Panc1 (cell line): Measurements from ENCODE around the gene SOCS2. TPM values are rescaled to one million over a fixed set of nuclear protein-coding genes. Genes with fewer than 3 reads are reported as not detected.

ENCODE experiments used
- ATAC-seq: fragments of 200-7000 bp; cut with Tn5 transposase; 2 replicates; pipeline ENCODE4 v1.9.1; 2020; ENCODE audit warnings: mild to moderate bottlenecking, moderate library complexity
- BruUV-seq: library from RNA; stranded (reverse); fragments of 400-500 nt; replicated peaks from 2 replicates; lab custom pipeline; 2021; lab: Mats Ljungman, UMichigan
- CTCF ChIA-PET: fragments of 300-600 bp; sonication (Branson Sonifier 250); formaldehyde crosslinking; loops from one replicate; lab custom pipeline; 2022; ENCODE audit warnings: antibody characterized with exemption; lab: Charles Lee
- POLR2A ChIA-PET: fragments of 300-600 bp; sonication (Branson Sonifier 250); formaldehyde crosslinking; loops from one replicate; lab custom pipeline; 2022; ENCODE audit warnings: antibody characterized with exemption; lab: Charles Lee
- DNase-seq: peaks from one replicate; pipeline ENCODE4 v3.0.0-alpha.2; 2010; ENCODE audit warnings: low read depth, low spot score
- H3K27ac ChIP-seq: 2 replicates; pipeline ENCODE4 v1.5.1; 2011; ENCODE audit warnings: mild to moderate bottlenecking, low read length, inconsistent platforms
- H3K27me3 ChIP-seq: fragments of 200-500 bp; sonication (Bioruptor generic); 2 replicates; pipeline ENCODE4 v1.6.0; 2014; ENCODE audit warnings: low read length, inconsistent platforms; ENCODE audit not compliant: control insufficient read depth, insufficient read depth
- H3K36me3 ChIP-seq: fragments of 200-500 bp; sonication (Bioruptor generic); 2 replicates; pipeline ENCODE4 v1.5.1; 2014; ENCODE audit warnings: inconsistent platforms, mild to moderate bottlenecking, low read length, moderate library complexity; ENCODE audit not compliant: control insufficient read depth, insufficient read depth
- H3K4me1 ChIP-seq: 2 replicates; pipeline ENCODE4 v1.5.1; 2011; ENCODE audit warnings: inconsistent platforms, mild to moderate bottlenecking, low read length, moderate library complexity; ENCODE audit not compliant: control insufficient read depth, insufficient read depth
- H3K4me3 ChIP-seq, 2 experiments: 2 replicates each; pipeline ENCODE4 v1.5.1; 2011 to 2012; ENCODE audit warnings: low read depth in 2 of 2, low read length in 2 of 2, mild to moderate bottlenecking in 2 of 2, inconsistent platforms in 1 of 2, moderate library complexity in 1 of 2
- H3K9me3 ChIP-seq: fragments of 200-500 bp; sonication (Bioruptor generic); 2 replicates; pipeline ENCODE4 v1.5.1; 2014; ENCODE audit warnings: low read depth, mild to moderate bottlenecking, inconsistent platforms, low read length, moderate library complexity; ENCODE audit not compliant: control insufficient read depth, insufficient read depth
- CTCF ChIP-seq: fragments of 450-650 bp; IDR thresholded peaks from 2 replicates; pipeline ENCODE4 v1.5.1; 2017; ENCODE audit warnings: mild to moderate bottlenecking
- POLR2AphosphoS5 ChIP-seq: IDR thresholded peaks from 2 replicates; pipeline ENCODE4 v1.6.1; 2012; ENCODE audit warnings: mild to moderate bottlenecking, low read depth, low read length, moderate library complexity
- REST ChIP-seq, 2 experiments: IDR thresholded peaks; 2 replicates each; pipeline ENCODE4 v1.6.1; 2011 to 2012; ENCODE audit warnings: low read depth in 2 of 2, control low read depth in 1 of 2, low read length in 1 of 2, mild to moderate bottlenecking in 1 of 2, moderate library complexity in 1 of 2; ENCODE audit not compliant: insufficient read depth in 1 of 2
- SIN3A ChIP-seq: IDR thresholded peaks from 2 replicates; pipeline ENCODE4 v1.6.1; 2012; ENCODE audit warnings: low read depth, mild to moderate bottlenecking, low read length, moderate library complexity, borderline replicate concordance; ENCODE audit not compliant: insufficient read depth
- TCF7L2 ChIP-seq: IDR thresholded peaks from 2 replicates; pipeline ENCODE4 v1.6.1; 2011; ENCODE audit warnings: mild to moderate bottlenecking, low read depth, low read length, inconsistent platforms
- in situ Hi-C: cut with HindIII; loops from 2 replicates; pipeline ENCODE4 v1.10.0; 2016; ENCODE audit warnings: low sequenced_read_pairs, low pct_unique_long_range_greater_than_20kb
- intact Hi-C: fragments of 100-400 bp; cut with micrococcal nuclease; formaldehyde crosslinking; loops from one replicate; pipeline ENCODE4 v1.10.0; 2022; ENCODE audit not compliant: unreplicated experiment
- total RNA-seq: library from RNA; stranded (reverse); gene quantifications from one replicate; pipeline ENCODE4 v1.2.1, GENCODE V29; 2021; ENCODE audit not compliant: unreplicated experiment

The SOCS2 gene
- total RNA-seq, 1 experiment from 2014 or later = 33.8 TPM

- no peaks in the 10 kb centered on the region for H3K36me3 ChIP-seq
- BruUV-seq = no TSS peak
- ATAC-seq (peak; percentile 94), DNase-seq (no peak)
- ChIA-PET CTCF (interaction anchor here (0.7 kb wide), 2 partner anchors 21 to 22 kb away, joined by 6 to 10 read pairs; no protein-coding TSS in a partner anchor), POLR2A (interaction anchor here (0.6 kb wide), 4 partner anchors 21 to 207 kb away, joined by 3 to 5 read pairs (median 4); no protein-coding TSS in a partner anchor)
- H3K4me1 ChIP-seq = peaks cover 20% of the 10 kb centered on the region
- intact Hi-C loops = no loop called here
- TF ChIP-seq POLR2AphosphoS5 (peak; percentile 44; the same call in 1 of the 2 replicates), REST (IDR thresholded peaks at IDR 0.05; ENCODE audit: insufficient read depth in 1 of 2, low read depth in 2 of 2, low read length in 1 of 2) (no peak), TCF7L2 (0 out of 2 replicates have a peak, but pooled peaks have one; percentile 22)
- peak overlapping the region; percentile 59 to 82 for H3K4me3 ChIP-seq
- H3K27me3 ChIP-seq = no peaks in the 10 kb centered on the region
- in situ Hi-C loops = no loop called here
- H3K9me3 ChIP-seq = no peaks in the 10 kb centered on the region
- H3K27ac ChIP-seq = peak overlapping the region; percentile 90
These were observed 18.8 kb downstream of the SOCS2 start for GRCh38 chr12:93591137-93591868.

GRCh38 chr12:93592641-93593406 lies 20.3 kb downstream of the SOCS2 start:
- POLR2A ChIA-PET = interaction anchor here (0.6 kb wide), 1 partner anchor 386 kb away, joined by 9 read pairs; no protein-coding TSS in a partner anchor
- intact Hi-C loops (no loop called here), in situ Hi-C loops (no loop called here)
- Histone ChIP-seq H3K36me3 (no peaks in the 10 kb centered on the region), H3K4me1 (peaks cover 20% of the 10 kb centered on the region), H3K27ac (peak overlapping the region; percentile 90), H3K9me3 (no peaks in the 10 kb centered on the region), H3K27me3 (no peaks in the 10 kb centered on the region), H3K4me3 (no peak overlapping the region)
- TF ChIP-seq SIN3A (no peak), CTCF (no peak), TCF7L2 (no peak), REST (IDR thresholded peaks at IDR 0.05; ENCODE audit: insufficient read depth in 1 of 2, low read depth in 2 of 2, low read length in 1 of 2) (no peak), POLR2AphosphoS5 (no peak)
- CTCF ChIA-PET = no interaction called here
- DNase-seq (no peak), ATAC-seq (peak; percentile 67)
- BruUV-seq = no TSS peak
